HG03097 (cell line): ENCODE results near the gene CDK12.

Experiments used
- ATAC-seq: cut with Tn5 transposase; IDR thresholded peaks from one replicate; pipeline ENCODE4 v1.9.1; 2021; ENCODE audit not compliant: unreplicated experiment, low FRiP score

CDK12 gene

DNA sequence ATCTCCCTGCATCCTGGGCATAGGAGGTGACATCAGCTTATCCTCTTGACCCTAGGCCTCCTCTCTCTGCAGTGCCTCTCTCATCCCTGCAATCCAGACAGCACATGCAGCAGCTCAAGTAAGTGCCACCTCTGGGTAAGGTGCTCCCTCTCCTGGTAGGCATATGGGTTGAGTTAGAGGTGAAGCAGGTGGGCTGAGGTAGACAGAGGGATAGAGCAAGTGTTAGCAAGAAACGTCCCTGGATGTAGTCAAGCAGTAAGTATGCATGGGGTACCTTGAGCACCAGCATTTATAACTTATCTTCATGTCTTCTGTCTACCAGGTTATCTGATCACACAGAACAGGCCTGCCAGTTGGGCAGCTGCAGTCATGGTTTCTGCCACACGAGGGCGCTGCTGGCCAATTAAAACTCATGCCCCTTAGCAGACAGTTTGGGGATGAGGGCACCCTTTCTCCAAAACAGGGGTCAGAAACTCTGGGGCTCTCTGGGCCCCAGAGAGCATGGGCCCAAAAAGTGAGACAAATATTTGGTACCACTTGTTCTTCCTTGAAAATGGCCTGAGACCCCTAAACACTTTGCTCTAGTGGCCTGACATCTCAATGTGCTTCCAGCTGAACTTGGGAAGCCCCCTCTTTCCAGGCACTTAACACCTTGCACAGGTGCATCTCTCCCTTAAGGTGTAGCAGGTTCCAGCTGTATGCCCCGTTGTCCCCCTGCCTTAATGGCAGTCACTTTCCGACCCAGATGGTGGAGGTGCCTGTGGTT is 86.6 kb downstream of the CDK12 start:
- no peak for ATAC-seq

DNA sequence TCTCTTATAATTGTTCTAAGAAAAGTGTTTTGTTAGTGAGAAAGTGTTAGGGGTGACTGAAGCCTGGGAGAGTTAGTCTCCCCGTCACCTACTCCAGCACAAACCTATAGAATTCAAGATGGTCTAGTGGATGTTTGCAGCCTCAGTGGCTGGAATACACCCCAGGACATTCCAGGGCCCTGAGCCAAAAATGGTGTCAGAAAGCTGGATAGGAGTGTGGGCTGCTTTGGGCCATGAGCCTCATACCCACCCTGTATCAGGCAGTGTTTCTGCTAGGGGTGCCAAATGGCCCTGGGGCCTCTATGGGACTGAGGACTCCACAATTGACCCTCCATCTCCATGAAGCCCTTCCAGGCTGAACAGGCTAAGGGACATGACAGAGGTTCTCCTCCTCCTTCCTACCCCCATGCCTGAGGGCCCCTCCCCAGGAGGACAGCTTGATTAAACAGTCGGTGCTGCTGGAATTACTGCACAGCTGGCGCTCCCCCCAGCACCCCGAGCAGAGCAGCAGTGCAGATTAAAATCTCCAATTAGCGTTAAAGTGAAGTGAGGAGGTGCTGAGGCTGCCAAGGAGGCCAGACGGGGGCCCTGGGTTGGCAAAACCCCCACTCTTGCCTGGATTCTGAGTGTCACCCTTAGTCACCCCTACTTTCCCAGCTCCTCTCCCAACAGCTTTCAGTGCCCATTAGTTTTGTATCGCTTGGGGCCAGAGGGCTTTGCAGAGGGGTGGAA is 87.4 kb downstream of the CDK12 start:
- ATAC-seq = no peak

DNA sequence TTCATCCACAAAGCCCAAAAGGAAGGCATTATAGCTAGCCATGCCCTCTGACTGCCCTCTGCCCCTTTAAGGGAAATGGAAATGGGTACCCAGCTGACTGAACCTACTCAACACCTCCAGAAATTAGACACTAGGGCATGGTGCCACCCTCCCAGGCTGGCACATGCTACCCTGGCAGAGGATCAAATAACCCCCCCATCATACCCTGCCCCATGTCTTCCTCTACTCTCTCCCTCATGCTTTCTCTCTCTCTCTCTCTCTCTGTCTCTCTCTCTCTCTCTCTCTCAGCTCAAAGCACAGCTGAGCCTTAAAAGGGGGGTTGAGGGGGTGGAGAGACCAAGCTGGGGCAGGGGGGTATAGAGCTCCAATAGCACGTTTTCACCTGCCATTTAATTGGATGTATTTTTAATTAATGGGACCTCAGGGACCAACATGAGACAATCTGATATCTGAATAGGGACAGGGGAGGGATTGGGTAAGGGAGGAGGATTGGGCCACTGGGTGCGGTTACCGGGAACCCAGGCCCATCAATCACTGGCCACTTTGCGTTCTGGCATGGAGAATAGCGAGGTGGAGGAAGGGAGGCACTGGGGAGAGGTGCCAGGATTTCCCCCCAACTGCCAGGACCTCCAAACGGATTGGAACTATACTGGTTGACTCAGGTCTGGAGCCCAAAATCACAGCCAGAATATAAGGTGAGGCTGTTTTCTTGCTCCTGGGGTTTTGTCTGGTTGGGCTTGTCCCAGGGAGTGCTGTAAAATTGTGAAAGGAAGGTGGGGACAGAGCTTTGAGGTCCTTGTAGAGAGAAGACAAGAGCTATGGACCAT is 88.7 kb downstream of the CDK12 start:
- ATAC-seq = no peak

DNA sequence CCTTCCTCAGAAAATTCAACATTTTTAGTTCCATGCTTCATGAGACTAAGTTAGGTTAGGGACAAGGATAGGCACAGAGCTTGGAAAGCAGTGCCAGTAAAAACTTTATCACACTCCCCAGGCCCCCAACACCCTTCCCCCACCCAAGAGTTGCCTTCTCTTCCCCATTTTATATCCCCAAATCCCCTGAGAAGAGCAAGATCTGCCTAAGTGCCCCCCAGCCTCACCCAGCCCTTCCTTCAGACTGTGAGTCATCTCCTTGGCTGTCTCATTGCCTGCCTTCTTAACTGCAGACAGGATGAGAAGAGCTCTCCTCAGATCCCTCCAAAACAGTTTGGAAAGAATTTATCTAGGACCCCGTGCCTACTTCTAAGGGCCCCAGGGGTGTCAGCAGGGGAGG is 90.6 kb downstream of the CDK12 start:
- ATAC-seq = no peak

DNA sequence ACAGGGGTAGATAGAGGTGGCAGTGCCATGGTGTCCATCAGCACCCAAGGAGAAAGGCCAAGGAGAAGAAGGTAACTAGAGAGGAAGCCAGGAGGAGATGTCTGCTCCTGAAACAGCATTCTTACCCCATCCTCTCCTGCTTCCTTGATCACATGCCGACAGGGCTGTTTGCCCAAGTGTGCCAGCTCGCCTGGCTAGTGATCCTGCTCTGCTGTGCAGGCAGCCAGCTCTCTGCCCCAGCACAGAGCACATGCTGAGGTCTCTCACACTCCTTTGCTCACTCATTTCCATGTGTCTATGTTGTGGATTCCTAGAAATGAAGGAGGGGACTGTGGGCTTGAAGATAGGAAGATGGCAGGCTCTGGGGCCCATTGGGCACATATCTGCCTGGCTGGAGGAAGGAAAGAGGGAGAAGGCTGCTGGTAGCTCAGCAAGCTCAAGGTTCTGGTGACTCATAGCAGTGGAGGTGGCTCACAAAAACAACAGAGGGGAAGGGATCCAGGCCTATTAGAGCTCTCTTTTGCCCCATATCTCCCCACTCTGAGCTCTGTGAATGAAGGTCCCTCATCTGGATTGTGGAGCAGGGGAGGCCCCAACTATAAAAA is 92.2 kb downstream of the CDK12 start:
- no peak for ATAC-seq

DNA sequence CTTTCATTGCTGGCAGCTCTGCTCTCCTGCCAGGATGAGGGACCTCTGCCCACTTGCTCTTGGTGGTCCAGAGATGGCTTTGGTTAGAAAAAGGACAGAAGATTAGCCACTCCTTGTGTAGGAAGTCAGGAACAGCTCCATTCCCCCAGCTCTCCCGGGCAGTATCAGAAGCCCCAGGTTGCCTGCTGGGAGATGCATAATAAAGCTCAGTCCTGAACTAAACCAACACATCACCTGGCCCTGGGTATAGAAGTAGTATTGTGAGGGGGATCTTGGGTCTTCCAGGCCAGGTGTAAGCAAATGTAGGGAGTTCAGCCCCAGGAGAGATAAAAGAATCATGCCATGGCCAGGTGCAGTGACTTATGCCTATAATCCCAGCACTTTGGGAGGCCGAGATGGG is 94.1 kb downstream of the CDK12 start:
- no peak for ATAC-seq

DNA sequence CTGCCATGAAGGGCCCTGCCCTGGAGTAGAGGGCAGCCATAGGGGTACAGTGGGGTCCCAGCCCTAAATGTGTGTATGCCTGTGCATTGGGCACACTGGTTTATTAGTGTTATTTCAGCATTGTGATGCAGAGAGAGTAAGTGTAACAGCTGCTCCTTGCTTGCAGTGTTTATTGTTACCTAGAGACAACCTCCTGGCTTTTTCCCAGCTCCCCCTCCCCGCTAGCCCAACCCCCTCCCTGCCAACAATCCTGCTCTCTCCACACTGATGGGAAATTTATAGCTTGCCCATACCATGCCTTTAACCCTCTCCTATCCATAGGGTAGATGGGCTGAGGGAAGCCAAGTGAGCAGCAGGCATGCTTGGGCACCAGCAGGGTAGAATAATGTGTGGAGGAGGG is 95.1 kb downstream of the CDK12 start:
- no peak for ATAC-seq

DNA sequence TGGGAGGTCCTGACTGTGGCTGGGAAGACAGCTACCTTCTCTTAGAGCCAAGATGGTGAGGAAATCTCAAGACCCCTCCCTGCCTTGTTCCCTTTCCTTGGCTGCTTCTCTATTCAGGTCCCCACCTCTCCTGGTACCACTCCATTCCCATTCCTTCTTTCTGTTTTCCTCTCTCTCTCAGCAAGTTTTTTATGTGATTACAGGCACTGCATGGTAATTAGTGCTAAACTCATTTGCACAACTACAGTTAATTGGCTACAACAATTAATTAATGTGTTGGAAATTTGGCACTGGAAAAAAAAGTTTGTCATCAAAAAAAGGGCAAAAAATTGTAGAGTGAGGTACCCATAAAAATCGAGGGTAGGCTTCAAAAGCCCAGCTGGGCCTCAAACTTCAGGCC is 101.1 kb downstream of the CDK12 start:
- no peak for ATAC-seq

DNA sequence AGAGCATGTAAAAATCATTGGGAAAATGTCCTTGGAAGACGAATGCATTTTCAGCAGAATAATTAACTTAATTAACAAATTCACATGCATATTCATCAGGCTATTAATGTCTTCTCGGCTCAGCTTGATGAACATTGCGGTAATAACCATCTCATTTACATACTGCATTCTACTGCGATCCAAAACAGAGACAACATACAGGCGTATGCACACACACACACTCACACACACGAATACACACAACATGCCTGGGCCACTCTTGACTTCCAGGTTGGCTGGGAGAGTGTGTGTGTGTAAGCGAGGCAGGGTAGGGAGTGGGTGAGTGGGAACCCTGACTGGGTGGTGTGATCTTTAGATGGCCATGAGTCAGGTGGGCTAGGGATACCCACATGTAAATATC is 101.7 kb downstream of the CDK12 start:
- no peak for ATAC-seq

DNA sequence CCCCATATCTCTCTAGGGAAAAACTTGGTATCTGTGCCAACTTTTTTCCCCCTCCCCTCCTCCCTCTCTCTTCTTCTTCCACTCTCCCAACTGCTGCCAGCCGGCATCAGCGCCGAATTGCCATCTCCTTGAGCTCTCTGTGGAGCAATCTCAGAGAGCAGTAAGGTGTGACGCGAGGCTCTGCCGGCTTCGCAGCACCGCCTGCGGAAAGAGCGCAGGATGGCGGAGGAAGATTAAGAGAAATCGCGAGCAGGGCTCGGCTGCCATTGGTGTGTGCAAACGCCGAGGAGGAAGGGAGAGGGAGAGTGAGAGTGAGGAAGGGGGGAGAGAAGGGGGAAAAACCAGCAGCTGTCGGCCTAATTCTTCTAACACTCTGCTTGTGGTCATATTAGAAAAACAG is 102.2 kb downstream of the CDK12 start:
- no peak for ATAC-seq

DNA sequence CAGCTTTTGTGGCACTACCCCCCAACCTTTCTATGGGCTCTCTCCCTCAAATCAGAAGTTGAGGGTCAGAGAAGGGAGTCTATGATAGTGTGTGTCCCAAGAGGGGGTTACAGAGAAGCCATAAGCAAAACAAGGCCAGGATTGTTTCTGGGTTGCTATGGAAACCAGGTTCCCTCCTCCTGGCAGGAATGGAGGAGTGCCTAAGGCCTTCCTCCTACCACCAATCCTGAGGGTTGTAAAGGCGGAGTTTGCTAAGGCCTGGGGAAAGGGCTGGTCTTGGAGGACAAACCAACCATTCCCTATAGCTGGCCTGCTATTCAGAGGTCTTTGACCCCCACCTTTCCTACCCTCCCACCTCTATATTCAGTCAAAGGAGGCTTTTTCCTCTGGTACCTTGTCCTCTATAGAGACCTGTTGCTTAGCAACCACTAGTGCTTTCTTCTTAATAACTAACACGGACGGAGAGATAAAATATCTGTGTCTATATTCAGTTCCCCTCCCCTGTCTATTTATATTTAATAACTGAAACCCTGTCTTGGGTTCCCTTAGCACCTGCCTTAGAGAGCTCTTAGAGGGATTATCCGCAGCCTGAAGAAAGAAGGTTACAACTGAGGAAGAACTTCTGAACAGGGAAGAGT is 103.0 kb downstream of the CDK12 start:
- no peak for ATAC-seq

DNA sequence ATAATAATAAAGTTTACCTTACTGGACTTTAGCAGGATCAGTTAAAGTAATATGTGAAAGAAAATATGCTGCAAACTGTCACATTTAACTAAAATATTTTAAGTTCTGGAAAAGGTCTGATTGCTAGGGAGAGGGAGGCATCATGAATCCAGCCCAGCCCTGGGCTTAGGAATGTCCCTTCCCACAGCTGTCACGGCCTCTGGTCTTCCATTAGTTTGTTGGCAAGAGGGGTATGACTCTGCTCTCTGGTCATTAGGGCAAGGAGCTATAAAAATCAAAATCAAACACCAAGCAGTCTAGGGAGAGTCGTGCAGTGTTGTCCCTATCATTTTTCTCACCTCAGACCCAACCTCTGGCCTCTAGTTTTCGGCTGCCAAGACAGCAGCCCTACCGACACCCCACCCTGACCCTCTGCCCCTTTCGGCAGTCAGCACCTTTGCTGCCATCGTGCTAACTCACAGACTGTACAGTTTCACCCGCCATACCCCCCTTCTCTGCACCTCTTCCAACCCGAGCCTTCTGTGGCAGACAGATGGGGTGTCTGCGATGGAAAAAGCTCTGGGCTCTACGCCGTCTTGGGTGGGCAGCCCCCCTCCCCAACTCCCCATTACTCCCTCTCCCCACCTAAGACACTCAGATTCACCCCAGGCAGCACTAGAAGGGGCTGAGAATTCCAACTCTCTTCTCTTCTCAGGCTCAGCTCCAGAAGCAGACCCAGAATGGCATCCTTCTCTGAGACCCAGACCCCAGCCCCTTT is 105.0 kb downstream of the CDK12 start:
- ATAC-seq = no peak

DNA sequence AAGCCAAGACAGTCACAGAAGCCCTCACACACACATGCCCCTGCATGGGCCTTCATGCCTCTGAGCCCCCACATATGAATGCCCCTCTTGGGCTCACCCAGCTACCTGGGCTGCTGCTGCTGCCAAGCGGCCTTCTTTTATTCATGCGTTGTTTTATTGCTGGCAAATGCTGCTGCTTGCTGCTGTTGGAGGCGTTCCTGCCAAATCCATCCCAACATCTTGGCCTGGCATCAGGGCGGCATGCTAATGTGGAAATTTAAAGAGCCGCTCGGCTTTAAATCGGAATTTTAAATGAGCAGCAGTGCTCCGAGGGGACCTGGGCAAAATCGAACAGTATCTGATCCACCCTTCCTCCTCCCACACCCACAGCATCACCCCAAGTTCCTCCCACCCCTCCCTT is 107.4 kb downstream of the CDK12 start:
- ATAC-seq = no peak

DNA sequence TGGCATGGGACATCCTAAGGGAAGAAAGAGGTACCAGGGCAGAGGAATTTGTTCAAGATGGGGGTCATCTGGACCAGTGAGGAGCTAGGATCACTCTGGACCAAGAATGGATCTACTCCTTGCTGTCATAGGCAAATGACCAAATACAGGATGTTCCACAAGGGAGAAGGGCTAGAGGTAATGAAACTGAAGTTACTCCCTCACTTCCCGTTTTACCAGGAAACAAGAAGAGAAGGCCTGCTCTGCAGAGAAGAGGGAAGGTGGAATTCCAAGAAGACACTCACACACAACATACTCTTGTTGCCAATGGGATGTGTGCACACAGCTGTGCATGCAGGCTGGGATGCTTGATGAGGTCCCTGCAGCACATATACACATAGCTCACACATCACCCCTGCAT is 107.8 kb downstream of the CDK12 start:
- no peak for ATAC-seq

DNA sequence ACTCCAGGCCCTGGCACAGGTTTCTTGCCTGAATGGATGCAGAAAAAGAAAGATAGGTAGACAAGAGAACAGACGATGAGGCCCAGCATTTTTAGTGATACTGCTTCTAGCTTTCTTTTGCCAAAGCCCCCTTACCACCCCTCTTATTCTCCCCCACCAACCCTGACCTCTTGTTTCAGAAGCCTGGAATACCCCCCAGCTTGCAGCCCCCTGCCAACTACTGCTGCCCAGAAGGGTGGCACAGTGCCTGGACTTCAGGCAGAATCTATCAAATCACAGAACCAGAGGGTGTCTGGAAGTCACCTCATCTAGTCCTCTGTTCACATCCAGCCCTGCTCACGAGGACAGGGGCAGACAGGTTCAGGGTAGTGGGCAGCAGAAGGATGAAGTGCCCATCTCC is 110.8 kb downstream of the CDK12 start:
- ATAC-seq = no peak

DNA sequence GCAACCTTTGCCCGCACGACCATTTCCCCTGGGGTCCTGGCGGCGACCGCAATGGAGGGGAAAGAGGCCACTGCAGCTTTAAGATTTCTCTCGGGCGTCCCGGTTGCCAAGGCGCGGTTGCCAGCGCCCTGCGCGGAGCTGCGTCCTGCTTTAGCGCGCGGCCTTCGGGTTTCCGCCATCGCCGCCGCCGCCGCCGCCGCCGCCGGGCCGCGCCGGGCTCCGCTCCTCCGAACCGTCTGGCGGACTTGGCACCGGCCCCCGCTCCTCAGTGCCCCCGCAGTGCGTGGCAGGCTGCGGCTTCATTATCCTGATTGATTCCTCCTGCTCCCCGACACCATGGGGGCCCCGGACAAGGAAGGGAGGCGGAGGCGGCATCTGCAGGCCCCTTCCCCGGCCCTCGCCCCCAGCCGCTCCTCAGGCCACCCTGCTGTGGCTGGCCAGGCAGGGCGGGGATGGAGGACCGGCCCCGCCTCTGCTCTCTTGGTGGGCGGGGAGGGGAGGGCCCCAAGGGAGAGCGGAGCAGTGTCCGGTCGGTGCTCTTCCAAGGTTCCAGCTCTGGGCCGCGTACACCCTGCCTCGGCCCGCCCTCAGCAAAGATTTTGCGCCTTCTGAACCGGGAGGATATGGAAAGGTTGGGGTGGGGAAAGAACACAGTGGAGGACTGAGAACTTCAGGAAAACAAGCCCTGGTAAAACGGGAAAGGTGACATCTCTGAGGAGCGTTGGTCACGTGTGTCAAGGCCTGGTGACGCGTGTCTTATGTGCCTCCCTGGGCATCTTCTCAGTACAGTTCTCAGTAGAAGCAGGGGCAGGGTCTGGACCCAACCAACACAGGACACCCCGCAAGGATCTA is 112.4 kb downstream of the CDK12 start:
- ATAC-seq = no peak

DNA sequence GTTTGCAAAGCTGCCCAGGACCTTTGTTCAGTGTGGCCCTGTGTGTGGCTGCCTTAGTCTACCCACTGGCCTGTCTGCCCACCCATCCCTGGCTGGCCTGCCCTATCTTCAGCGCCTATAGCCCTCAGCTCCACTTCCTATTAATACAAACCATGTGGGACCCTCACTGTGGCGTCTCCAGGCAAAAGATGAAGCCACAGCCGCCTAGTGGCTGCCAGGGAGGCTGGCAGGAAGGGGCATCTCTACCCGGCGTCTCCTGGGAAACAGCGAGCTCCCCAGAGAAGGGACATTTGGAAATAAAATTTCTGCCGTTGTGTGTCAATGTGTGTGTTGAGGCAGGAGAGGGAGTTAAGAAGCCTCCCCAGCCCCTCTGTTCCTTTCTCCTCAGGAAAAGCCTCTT is 114.9 kb downstream of the CDK12 start:
- no peak for ATAC-seq

DNA sequence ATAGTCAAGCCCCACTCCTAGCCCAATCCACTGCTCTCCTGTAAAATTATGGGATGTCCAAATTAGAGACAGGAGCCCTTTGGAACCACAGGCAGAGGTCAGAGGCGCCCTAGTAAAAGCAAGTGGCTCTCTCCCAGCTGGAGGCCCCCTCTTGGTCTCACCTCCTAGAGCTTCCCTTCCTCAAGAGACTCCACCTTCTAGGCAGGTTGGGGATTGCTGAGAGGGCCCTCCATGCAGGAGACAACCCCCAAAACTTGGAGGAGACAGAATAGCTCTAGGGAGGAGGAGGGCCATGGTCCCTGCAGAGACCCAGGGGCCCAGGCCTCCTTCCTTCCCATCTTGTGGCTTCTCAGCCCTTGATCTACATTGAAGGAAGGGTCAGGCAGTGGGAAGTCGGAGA is 117.0 kb downstream of the CDK12 start:
- no peak for ATAC-seq
